ENCODE measurements around the gene SLC25A22. TPM values are rescaled to one million over a fixed set of nuclear protein-coding genes. Genes with fewer than 3 reads are reported as not detected.
A peak's percentile ranks its signal among the peaks of the same experiment; 100 is the strongest.

SLC25A22 gene
- 17.8 TPM for total RNA-seq (ENCODE audit: unreplicated experiment)
- long read RNA-seq, transcript SLC25A22-228 (10 exons, 2,692 nt) = major isoform, 5 of 7 reads
- long read RNA-seq, partial matches to known transcripts = 0 of 7 reads
- long read RNA-seq, other reads (novel, unspliced or antisense) = 2 of 7 reads

GRCh38 chr11:798093-798713 lies at the start of gene SLC25A22:
SLC25A22 (minus strand) TSS chr11:798281; CDS start chr11:795006, 3,275 bp downstream.
- peak; percentile 94 for TF ChIP-seq CTCF (IDR thresholded peaks at IDR 0.05; ENCODE audit: unreplicated experiment)
- H3K9me3 Mint-ChIP-seq (ENCODE audit: unreplicated experiment) = no peaks in the 10 kb centered on the region
- H3K4me3 Mint-ChIP-seq (ENCODE audit: unreplicated experiment) = peak within 1 kb of the TSS; percentile 83
- no peaks in the 10 kb centered on the region for H3K36me3 Mint-ChIP-seq (ENCODE audit: low read depth, unreplicated experiment)
- H3K27me3 Mint-ChIP-seq (ENCODE audit: unreplicated experiment) = peaks cover 10% of the 10 kb centered on the region
- DNase-seq (ENCODE audit: low spot score) = peak; percentile 95
- no peak within 1 kb of the TSS for H3K27ac Mint-ChIP-seq (ENCODE audit: unreplicated experiment)
- H3K4me1 Mint-ChIP-seq (ENCODE audit: unreplicated experiment) = no peaks in the 10 kb centered on the region

DNA sequence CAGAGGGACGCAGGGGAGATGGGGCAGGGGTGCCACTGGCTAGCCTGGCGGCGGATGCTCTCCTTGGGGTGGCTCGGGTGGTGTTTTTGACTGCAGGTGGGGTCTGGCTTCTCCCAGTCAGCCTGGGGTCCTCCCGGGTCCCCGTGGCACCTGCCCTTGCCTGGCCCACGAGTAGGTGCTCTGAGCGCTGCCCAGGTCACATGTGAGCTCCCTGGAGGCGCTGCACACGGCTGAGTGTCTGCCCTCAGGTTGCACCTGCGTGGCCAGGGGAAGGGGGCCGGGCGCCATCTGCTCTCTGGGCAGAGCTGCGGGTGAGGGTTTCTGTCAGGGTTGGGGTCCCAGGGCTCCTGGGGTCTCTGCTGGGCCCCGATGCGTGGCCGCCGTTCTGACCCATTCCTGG lies 49.8 kb upstream of the SLC25A22 start:
- DNase-seq (ENCODE audit: low spot score) = no peak
- Mint-ChIP-seq H3K4me1 (ENCODE audit: unreplicated experiment) (peaks cover 3% of the 10 kb centered on the region), H3K9me3 (ENCODE audit: unreplicated experiment) (no peaks in the 10 kb centered on the region), H3K36me3 (ENCODE audit: low read depth, unreplicated experiment) (no peaks in the 10 kb centered on the region), H3K4me3 (ENCODE audit: unreplicated experiment) (no peak overlapping the region), H3K27ac (ENCODE audit: unreplicated experiment) (no peak overlapping the region), H3K27me3 (ENCODE audit: unreplicated experiment) (peaks cover 12% of the 10 kb centered on the region)
- TF ChIP-seq CTCF (IDR thresholded peaks at IDR 0.05; ENCODE audit: unreplicated experiment) = no peak

DNA sequence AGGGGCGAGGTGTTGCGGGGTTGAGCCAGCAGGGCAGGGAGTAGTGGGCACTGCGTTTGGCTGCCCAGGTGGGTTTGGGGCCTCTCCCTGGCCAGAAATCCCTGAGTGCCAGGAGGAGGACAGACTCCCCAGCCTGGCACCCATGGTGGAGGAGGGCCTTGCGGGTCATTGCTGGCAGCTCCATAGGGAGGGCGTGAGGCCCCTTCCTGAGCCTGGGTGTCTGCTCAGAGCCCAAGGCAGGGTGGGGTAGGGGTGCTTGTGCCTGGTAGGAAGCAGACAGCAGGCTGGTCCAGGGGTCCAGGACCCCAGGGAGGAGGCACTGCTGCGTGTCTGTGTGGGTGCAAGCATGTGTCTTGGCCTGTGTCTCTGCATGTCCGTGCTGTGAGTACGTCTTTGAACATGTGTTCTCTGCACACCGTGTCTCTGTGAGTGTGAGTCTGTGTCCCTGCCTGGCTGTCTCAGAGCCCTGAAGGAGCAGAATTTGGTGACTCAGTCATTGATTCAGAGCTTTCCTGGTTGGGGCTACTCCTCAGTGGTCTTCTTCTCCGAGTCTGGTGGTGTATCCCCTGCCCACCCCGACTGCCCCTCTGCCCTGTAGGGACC lies 48.5 kb upstream of the SLC25A22 start:
- DNase-seq (ENCODE audit: low spot score) = no peak
- H3K27ac Mint-ChIP-seq (ENCODE audit: unreplicated experiment) = no peak overlapping the region
- peaks cover 3% of the 10 kb centered on the region for H3K4me1 Mint-ChIP-seq (ENCODE audit: unreplicated experiment)

DNA sequence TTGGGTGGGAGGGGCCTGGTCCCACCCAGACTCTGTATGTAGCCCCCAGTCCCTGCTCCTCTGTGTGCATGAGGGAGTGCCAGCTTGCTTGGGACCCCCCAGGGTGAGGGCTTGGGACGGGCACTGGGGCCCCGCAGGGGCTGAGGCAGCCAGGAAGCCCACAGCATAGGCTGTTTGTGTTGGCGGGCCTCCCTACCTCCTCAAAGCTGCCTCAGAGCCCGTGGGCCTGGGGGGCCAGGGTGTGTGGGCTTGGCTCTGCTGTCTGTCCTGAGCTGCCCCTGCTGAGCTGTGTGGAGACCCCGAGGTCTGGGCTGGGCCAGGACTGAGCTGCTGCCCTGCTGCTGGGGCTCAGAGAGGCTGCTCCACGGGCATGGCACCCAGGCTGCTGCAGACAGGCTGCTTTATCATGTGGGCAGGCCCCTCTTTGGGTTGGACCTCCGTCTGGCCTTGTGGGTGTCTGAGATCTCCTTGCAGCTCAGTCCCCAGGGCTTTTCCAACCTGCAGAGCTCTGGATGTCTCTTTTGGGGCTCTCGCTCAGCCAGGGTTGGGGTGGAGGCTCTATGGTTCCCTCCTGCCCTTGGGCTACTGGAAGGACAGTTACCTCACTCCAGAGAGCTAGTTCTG lies 47.9 kb upstream of the SLC25A22 start:
- no peaks in the 10 kb centered on the region for H3K9me3 Mint-ChIP-seq (ENCODE audit: unreplicated experiment)
- no peak for TF ChIP-seq CTCF (IDR thresholded peaks at IDR 0.05; ENCODE audit: unreplicated experiment)
- H3K27me3 Mint-ChIP-seq (ENCODE audit: unreplicated experiment) = peaks cover 8% of the 10 kb centered on the region
- H3K36me3 Mint-ChIP-seq (ENCODE audit: low read depth, unreplicated experiment) = no peaks in the 10 kb centered on the region
- no peak for DNase-seq (ENCODE audit: low spot score)
- H3K27ac Mint-ChIP-seq (ENCODE audit: unreplicated experiment) = no peak overlapping the region
- H3K4me1 Mint-ChIP-seq (ENCODE audit: unreplicated experiment) = peaks cover 7% of the 10 kb centered on the region
- no peak overlapping the region for H3K4me3 Mint-ChIP-seq (ENCODE audit: unreplicated experiment)

More for the DNA sequence above, 48.5 kb upstream of the SLC25A22 start:
- no peak overlapping the region for H3K4me3 Mint-ChIP-seq (ENCODE audit: unreplicated experiment)
- H3K27me3 Mint-ChIP-seq (ENCODE audit: unreplicated experiment) = peaks cover 8% of the 10 kb centered on the region
- H3K36me3 Mint-ChIP-seq (ENCODE audit: low read depth, unreplicated experiment) = no peaks in the 10 kb centered on the region
- TF ChIP-seq CTCF (IDR thresholded peaks at IDR 0.05; ENCODE audit: unreplicated experiment) = no peak
- H3K9me3 Mint-ChIP-seq (ENCODE audit: unreplicated experiment) = no peaks in the 10 kb centered on the region
